Measurements from ENCODE around the gene RHBDF2.

Gene RHBDF2

GRCh38 chr17:76452660-76453430, 48.4 kb downstream of the RHBDF2 start, which contains the start of gene UBE2O:
Gene UBE2O, minus strand, starts transcription at chr17:76453152. Its CDS starts 11 bp downstream, at chr17:76453141.
- DNase-seq = peak; percentile 92 to 95

GRCh38 chr17:76452127-76452659, 49.0 kb downstream of the RHBDF2 start:
- DNase-seq = peak in 1 of 2 donors; percentile 21

GRCh38 chr17:76451506-76451905, 49.7 kb downstream of the RHBDF2 start:
- DNase-seq = no peak

GRCh38 chr17:76449126-76449525, 52.1 kb downstream of the RHBDF2 start:
- no peak for DNase-seq

- no peak for DNase-seq
Measured at GRCh38 chr17:76447931-76448652, 53.1 kb downstream of the RHBDF2 start.

GRCh38 chr17:76446449-76447231, 54.6 kb downstream of the RHBDF2 start:
- no peak for DNase-seq

GRCh38 chr17:76445697-76446448, 55.4 kb downstream of the RHBDF2 start:
- no peak for DNase-seq

- no peak for DNase-seq
Measured at GRCh38 chr17:76444518-76445311, 56.5 kb downstream of the RHBDF2 start.

GRCh38 chr17:76442341-76443338, 58.6 kb downstream of the RHBDF2 start:
- no peak for DNase-seq

- no peak for DNase-seq
Measured at GRCh38 chr17:76441686-76442340, 59.4 kb downstream of the RHBDF2 start.

GRCh38 chr17:76440751-76441362, 60.4 kb downstream of the RHBDF2 start:
- DNase-seq = no peak

GRCh38 chr17:76439314-76439928, 61.8 kb downstream of the RHBDF2 start:
- no peak for DNase-seq

GRCh38 chr17:76438906-76439305, 62.3 kb downstream of the RHBDF2 start:
- no peak for DNase-seq

- no peak for DNase-seq
Measured at GRCh38 chr17:76437467-76438402, 63.5 kb downstream of the RHBDF2 start.

GRCh38 chr17:76435751-76436150, 65.5 kb downstream of the RHBDF2 start:
- DNase-seq = no peak

GRCh38 chr17:76434870-76435269, 66.4 kb downstream of the RHBDF2 start:
- no peak for DNase-seq

- no peak for DNase-seq
Measured at GRCh38 chr17:76433693-76434092, 67.5 kb downstream of the RHBDF2 start.

Measured in CD4-positive, alpha-beta T cell treated with Interferon alpha-2 for 1 hour (primary cell).